Uterus (tissue), 4 donors: Measurements from ENCODE around the gene TYROBP. TPM values are rescaled to one million over a fixed set of nuclear protein-coding genes. Genes with fewer than 3 reads are reported as not detected.
"Not testable (repeated sequence)": the region's sequence is repeated elsewhere in the genome, so short reads cannot be mapped to it uniquely, and the experiment has no call there.

ENCODE experiments used
- DNase-seq, 2 donors: peaks; one replicate each; pipeline ENCODE4 v3.0.0-alpha.2; 2019 to 2020
- H3K27ac ChIP-seq, 2 donors: fragments of 200-600 bp; sonication (generic); 1 replicate in 1 of 2; 2 replicates in 1 of 2; pipeline ENCODE4 v1.5.1; 2016 to 2018
- H3K27me3 ChIP-seq, 2 donors: fragments of 200-600 bp; sonication (generic); one replicate each; pipeline ENCODE4 v1.5.1; 2018 to 2019; ENCODE audit warnings: control low read depth in 1 of 2
- H3K36me3 ChIP-seq, 2 donors: fragments of 200-600 bp; sonication (generic); one replicate each; pipeline ENCODE4 v1.5.1; 2019; ENCODE audit warnings: control low read depth in 1 of 2
- H3K4me1 ChIP-seq, 2 donors: fragments of 200-600 bp; sonication (generic); one replicate each; pipeline ENCODE4 v1.5.1; 2018 to 2019; ENCODE audit warnings: control low read depth in 1 of 2
- H3K4me3 ChIP-seq, 2 donors: fragments of 200-600 bp; sonication (generic); 1 replicate in 1 of 2; 2 replicates in 1 of 2; pipeline ENCODE4 v1.5.1; 2018 to 2019; ENCODE audit warnings: mild to moderate bottlenecking in 1 of 2
- H3K9me3 ChIP-seq, 2 donors: fragments of 200-600 bp; sonication (generic); one replicate each; pipeline ENCODE4 v1.5.1; 2019; ENCODE audit warnings: control low read depth in 1 of 2
- POLR2A ChIP-seq, 2 donors: fragments of 450-650 bp; IDR thresholded peaks; one replicate each; pipeline ENCODE4 v1.6.1; 2016; ENCODE audit warnings: antibody characterized with exemption in 2 of 2, mild to moderate bottlenecking in 1 of 2, moderate library complexity in 1 of 2
- intact Hi-C: fragments of 100-400 bp; cut with DNase I; formaldehyde crosslinking; loops from one replicate; pipeline ENCODE4 v1.15.1; 2023; ENCODE audit warnings: low total_unique reads
- total RNA-seq, 4 donors: library from RNA; depleted of rRNA in 3 of 4; stranded (reverse); fragments of >200 nt in 3 of 4; gene quantifications; one replicate each; pipeline versions ENCODE4 v1.1.0 to v1.2.4, GENCODE V29; 2014 to 2023
- TF ChIP-seq, protein P1 (sequence below), 4 experiments: fragments of 200-600 bp in 2 of 4; fragments of 450-650 bp in 2 of 4; sonication (generic) in 2 of 4; IDR thresholded peaks; one replicate each; pipeline ENCODE4 v1.5.1; 2016 to 2019; ENCODE audit warnings: antibody characterized with exemption in 4 of 4, mild to moderate bottlenecking in 2 of 4, moderate library complexity in 1 of 4
- donor health status: DM: yes; HTN: yes; CAD: no.

Gene TYROBP
- total RNA-seq, 4 donors from 2014 or later = 1.3 to 25.0 (median 14.9) TPM

DNA sequence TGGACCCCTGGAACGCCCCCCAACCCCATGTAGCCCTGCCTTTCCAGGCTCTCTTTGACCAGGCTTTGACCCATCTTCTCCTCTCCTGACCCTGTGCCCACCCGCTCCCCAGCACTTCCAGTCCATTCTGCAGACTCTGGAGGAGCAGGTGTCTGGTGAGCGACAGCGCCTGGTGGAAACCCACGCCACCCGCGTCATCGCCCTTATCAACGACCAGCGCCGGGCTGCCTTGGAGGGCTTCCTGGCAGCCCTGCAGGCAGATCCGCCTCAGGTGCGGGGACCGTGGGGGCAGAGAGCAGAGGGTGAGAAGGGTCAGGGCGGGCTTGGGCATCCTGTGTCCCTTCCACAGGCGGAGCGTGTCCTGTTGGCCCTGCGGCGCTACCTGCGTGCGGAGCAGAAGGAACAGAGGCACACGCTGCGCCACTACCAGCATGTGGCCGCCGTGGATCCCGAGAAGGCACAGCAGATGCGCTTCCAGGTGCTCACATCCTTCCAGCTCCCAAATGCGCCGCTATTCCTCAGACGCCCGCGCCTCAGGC, 33.6 kb downstream of the TYROBP start:
- H3K36me3 ChIP-seq = no peaks in the 10 kb centered on the region
- H3K9me3 ChIP-seq = no peaks in the 10 kb centered on the region
- intact Hi-C loops = no loop called here
- TF ChIP-seq POLR2A (IDR thresholded peaks at IDR 0.05) = no peak
- TF ChIP-seq, protein P1, sequence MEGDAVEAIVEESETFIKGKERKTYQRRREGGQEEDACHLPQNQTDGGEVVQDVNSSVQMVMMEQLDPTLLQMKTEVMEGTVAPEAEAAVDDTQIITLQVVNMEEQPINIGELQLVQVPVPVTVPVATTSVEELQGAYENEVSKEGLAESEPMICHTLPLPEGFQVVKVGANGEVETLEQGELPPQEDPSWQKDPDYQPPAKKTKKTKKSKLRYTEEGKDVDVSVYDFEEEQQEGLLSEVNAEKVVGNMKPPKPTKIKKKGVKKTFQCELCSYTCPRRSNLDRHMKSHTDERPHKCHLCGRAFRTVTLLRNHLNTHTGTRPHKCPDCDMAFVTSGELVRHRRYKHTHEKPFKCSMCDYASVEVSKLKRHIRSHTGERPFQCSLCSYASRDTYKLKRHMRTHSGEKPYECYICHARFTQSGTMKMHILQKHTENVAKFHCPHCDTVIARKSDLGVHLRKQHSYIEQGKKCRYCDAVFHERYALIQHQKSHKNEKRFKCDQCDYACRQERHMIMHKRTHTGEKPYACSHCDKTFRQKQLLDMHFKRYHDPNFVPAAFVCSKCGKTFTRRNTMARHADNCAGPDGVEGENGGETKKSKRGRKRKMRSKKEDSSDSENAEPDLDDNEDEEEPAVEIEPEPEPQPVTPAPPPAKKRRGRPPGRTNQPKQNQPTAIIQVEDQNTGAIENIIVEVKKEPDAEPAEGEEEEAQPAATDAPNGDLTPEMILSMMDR (IDR thresholded peaks at IDR 0.05) = no peak
- H3K27ac ChIP-seq = no peak overlapping the region
- no peak overlapping the region for H3K4me3 ChIP-seq
- peaks cover 0 to 9% of the 10 kb centered on the region in 2 donors for H3K4me1 ChIP-seq
- peaks cover 0 to under 1% of the 10 kb centered on the region in 2 donors for H3K27me3 ChIP-seq
- no peak for DNase-seq

DNA sequence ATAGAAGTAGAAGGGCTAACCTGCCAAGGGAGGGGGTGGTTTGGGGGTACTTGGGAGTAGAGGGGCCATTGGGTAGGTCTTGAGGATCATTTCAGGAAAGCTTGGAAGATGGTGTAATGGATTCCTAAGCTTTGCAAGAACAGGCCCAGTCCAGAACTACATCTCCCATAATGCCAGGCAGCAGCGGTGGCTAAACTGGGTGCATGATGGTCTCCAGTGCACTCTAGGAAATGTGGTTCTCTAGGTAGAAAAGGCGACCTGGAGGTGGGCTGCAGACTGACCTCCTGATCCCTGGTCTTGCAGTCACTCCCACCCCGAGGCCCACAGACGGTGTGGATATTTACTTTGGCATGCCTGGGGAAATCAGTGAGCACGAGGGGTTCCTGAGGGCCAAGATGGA, 35.9 kb downstream of the TYROBP start:
- Histone ChIP-seq H3K4me1 (peaks cover 0 to 14% of the 10 kb centered on the region in 2 donors), H3K9me3 (no peaks in the 10 kb centered on the region), H3K4me3 (no peak overlapping the region), H3K36me3 (no peaks in the 10 kb centered on the region), H3K27ac (no peak overlapping the region), H3K27me3 (peaks cover 0 to 3% of the 10 kb centered on the region in 2 donors)
- no peak for TF ChIP-seq POLR2A (IDR thresholded peaks at IDR 0.05)
- TF ChIP-seq, protein P1 (IDR thresholded peaks at IDR 0.05) = no peak
- intact Hi-C loops = no loop called here
- no peak for DNase-seq

DNA sequence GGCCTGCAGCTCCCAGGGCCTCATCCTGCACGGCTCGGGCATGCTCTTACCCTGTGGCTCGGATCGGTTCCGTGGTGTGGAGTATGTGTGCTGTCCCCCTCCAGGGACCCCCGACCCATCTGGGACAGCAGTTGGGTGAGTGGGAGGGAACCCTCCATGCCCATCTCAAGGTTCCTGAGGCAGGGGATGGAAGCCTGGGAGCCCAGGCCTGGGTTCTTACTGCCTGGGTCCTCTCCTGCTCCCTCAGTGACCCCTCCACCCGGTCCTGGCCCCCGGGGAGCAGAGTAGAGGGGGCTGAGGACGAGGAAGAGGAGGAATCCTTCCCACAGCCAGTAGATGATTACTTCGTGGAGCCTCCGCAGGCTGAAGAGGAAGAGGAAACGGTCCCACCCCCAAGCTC, 36.5 kb downstream of the TYROBP start:
- H3K36me3 ChIP-seq = no peaks in the 10 kb centered on the region
- no peaks in the 10 kb centered on the region for H3K9me3 ChIP-seq
- DNase-seq = no peak
- H3K4me3 ChIP-seq = no peak overlapping the region
- intact Hi-C loops = no loop called here
- H3K27me3 ChIP-seq = peaks cover 0 to 3% of the 10 kb centered on the region in 2 donors
- H3K4me1 ChIP-seq = peaks cover 0 to 14% of the 10 kb centered on the region in 2 donors
- H3K27ac ChIP-seq = no peak overlapping the region
- no peak for TF ChIP-seq POLR2A (IDR thresholded peaks at IDR 0.05)
- TF ChIP-seq, protein P1 (IDR thresholded peaks at IDR 0.05) = no peak

DNA sequence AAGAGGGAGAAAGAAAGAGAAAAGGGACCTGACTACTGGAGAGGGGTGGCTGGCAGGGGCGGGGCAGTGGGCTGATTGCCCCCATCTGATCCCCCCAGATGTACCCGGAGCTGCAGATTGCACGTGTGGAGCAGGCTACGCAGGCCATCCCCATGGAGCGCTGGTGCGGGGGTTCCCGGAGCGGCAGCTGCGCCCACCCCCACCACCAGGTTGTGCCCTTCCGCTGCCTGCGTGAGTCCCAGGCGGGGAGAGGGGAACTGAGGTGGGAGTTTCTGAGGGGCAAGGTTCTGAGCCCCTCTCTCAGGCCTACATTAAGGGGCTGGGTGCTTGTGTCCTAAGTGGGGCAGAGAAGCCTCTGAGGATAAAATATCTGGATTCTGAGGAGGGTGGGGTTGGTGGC, 37.3 kb downstream of the TYROBP start:
- Histone ChIP-seq H3K9me3 (no peaks in the 10 kb centered on the region), H3K27me3 (peaks cover 0 to 3% of the 10 kb centered on the region in 2 donors), H3K4me1 (peaks cover 0 to 14% of the 10 kb centered on the region in 2 donors), H3K36me3 (no peaks in the 10 kb centered on the region), H3K4me3 (no peak overlapping the region), H3K27ac (no peak overlapping the region)
- intact Hi-C loops = no loop called here
- DNase-seq = no peak
- TF ChIP-seq, protein P1 (IDR thresholded peaks at IDR 0.05) = no peak
- no peak for TF ChIP-seq POLR2A (IDR thresholded peaks at IDR 0.05)

DNA sequence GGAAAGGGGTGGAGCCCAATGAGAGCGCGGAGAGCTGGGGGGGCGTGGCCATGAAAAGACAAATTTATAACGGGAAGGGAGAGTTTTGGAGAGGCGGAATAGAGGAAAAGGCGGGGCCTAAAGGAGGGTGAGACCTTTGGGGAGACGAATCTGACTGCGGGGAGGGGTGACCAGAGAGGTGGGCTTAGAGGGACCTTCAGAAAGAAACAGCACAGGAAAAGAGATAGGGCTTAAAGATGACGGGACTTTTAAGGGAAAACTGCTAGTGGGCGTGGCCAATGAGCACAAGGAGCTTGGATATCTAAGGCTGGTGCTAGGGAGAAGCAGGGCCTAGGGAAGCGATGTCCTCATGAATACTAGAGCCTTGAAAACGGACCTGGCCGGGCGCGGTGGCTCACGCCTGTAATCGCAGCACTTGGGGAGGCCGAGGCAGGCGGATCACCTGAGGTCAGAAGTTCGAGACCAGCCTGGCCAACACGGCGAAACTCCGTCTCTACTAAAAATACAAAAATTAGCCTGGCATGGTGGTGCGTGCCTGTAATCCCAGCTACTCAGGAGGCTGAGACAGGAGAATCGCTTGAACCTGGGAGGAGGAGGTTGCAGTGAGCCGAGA, 37.9 kb downstream of the TYROBP start:
- intact Hi-C loops, H3K36me3 ChIP-seq, H3K9me3 ChIP-seq, H3K27me3 ChIP-seq, H3K27ac ChIP-seq, H3K4me3 ChIP-seq: not testable (repeated sequence)
- peak; percentile 26 to 34 for DNase-seq
- H3K4me1 ChIP-seq = peaks cover 0 to 14% of the 10 kb centered on the region in 2 donors
